ENCODE data around the gene RNF39.

Gene RNF39

DNA sequence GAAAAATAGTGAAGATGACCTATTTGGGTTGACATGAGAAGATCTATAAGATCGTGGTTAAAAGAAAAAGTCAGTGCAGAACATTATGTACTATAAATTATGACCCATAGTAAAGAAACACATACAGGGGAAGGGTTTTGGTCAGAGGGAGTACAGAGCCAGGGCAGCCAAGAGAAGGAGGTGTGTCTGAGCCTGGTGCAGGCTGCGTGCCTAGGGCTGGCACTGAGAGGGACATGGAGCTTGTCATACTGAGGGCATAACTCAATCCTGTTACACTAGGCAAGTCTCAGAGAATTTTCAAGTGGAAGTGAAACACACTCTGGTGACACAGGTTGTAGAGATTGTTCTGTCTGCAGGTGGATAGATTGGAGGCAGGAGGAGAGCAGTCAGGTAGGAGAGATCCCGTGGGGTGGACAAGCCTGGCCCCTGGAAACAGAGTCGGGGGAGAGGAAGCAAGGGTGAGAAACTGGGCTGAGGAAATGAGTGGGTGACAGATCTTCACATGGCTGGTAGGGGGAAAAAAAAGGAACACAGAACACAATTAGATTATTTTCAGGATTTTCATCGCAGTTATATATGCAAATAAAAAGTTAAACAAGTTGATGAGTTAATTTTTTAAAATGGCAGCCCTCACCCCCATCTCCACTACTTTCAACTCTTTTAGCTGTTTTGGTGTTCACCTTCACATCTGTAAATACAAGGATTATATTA is 18.5 kb upstream of the RNF39 start:
- no peak overlapping the region for H3K4me3 ChIP-seq (ENCODE audit: low read length)
- no peak for TF ChIP-seq CTCF (IDR thresholded peaks at IDR 0.05; ENCODE audit: insufficient read depth, low read depth, low read length, missing control alignments)
- DNase-seq (ENCODE audit: low read depth) = no peak

DNA sequence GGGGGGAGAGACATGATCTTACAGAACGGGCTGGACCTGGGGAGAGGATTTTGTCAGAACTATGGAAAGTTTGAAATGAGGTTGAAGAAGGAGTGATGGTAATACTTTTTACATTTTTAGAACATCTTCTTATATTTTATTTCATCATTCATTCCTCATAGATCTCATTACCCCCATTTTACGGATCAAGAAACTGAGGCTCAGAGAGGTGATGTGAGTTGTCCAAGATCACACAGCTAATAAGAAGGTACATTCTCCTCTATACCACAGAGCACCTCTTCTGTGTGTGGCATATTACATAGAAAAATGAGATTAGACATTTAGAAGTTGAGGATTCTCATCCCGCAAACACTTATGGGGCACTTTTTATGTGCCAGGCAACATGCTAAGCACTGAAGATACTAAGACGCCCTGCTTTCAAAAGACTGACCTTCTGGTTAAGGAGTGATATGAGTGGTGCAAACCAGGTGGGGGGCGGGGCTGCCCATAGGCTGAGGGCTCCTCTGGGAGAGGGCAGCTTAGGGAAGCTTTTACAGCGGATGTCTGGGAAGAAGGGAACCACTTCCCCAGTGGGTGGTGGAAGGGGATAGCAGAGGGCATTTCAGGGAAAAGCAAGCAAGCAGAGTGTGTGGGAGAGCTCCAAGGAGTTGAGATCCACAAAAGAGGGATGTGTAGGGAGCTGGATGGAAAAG is 17.4 kb upstream of the RNF39 start:
- DNase-seq (ENCODE audit: low read depth) = no peak
- TF ChIP-seq CTCF (IDR thresholded peaks at IDR 0.05; ENCODE audit: insufficient read depth, low read depth, low read length, missing control alignments) = no peak
- H3K4me3 ChIP-seq (ENCODE audit: low read length) = no peak overlapping the region

- DNase-seq (ENCODE audit: low read depth) = peak; percentile 82
- TF ChIP-seq CTCF (IDR thresholded peaks at IDR 0.05; ENCODE audit: insufficient read depth, low read depth, low read length, missing control alignments) = no peak
Observed at GRCh38 chr6:30091577-30092381, 16.2 kb upstream of the RNF39 start.

GRCh38 chr6:30087876-30088275 is 12.3 kb upstream of the RNF39 start:
- peak; percentile 68 for DNase-seq (ENCODE audit: low read depth)
- TF ChIP-seq CTCF (IDR thresholded peaks at IDR 0.05; ENCODE audit: insufficient read depth, low read depth, low read length, missing control alignments) = no peak
- H3K4me3 ChIP-seq (ENCODE audit: low read length) = no peak overlapping the region

More at GRCh38 chr6:30091577-30092381, 16.2 kb upstream of the RNF39 start:
- no peak overlapping the region for H3K4me3 ChIP-seq (ENCODE audit: low read length)

DNA sequence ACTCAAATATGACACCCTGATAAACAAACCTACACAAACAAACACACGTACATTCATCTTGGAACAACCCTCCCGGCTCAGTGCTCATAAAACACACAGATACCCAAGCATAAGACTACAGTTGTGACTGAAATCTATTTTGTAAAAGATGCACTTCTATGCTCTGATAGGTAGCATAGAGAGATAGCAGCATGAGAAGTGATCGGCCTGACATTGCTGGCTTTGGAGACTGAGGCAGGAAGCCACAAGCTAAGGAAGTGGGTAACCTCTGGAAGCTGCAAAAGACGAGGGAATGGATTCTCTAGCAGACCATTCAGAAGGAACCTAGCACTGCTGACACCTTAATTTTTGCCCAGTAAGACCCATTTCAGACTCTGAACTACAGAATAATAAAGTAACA is 1.6 kb upstream of the RNF39 start:
- no peak for DNase-seq (ENCODE audit: low read depth)
- TF ChIP-seq CTCF (IDR thresholded peaks at IDR 0.05; ENCODE audit: insufficient read depth, low read depth, low read length, missing control alignments) = no peak
- no peak overlapping the region for H3K4me3 ChIP-seq (ENCODE audit: low read length)

DNA sequence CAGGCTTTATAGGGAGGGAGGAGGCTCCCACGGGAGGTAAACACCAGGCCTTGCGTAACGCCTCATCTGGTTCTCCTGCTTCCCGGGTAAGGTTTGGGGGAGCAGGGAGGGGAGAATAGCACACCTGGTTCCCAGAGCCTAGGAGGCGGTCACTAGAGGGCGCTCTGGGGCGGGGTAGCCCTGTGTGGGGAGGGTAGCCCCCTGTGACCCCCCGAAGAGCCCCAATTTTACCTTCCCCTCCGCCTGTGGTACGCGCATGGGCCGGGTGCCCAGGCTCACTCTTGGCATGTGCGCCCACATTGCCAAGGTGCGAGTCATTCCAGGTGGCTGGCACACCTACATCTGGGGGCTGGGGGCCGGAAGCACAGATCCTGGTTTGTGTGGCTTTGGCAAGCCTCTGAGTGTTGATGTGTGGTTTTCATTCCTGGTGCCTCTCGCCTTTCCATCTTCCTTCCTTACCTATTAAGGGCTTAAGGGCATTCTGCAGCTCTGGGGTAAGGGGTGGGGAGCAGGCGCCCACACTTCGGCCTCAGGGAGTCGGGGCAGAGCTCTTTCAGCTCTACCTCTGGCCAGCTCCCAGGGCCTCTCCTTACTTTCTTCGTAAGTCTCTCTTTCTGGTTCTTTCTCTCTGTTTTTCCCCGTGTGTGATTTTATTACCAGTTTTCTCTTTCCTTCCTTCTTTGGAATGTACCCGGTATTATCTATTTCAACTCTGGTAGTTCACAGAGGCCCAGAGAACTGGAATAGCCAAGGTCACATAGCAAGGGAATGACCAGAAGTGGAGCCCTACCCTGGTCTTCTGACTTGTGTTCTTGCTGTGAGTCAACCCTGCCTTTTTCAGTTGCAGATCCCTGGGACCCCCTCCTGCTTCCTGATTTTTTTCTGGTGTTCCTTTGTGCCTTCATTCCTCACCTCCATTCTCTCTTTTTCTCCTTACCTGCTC is 492 bp upstream of the RNF39 start:
- peak; percentile 64 for TF ChIP-seq CTCF (IDR thresholded peaks at IDR 0.05; ENCODE audit: insufficient read depth, low read depth, low read length, missing control alignments)
- DNase-seq (ENCODE audit: low read depth) = peak; percentile 92
- peak overlapping the region; percentile 88 for H3K4me3 ChIP-seq (ENCODE audit: low read length)

Measured in epithelial cell of esophagus (primary cell).